Measurements from ENCODE around the gene HIPK2.
"Not testable (repeated sequence)": the region's sequence is repeated elsewhere in the genome, so short reads cannot be mapped to it uniquely, and the experiment has no call there.

The HIPK2 gene

GRCh38 chr7:139560199-139560598, 217.6 kb downstream of the HIPK2 start:
- no peak for DNase-seq

DNA sequence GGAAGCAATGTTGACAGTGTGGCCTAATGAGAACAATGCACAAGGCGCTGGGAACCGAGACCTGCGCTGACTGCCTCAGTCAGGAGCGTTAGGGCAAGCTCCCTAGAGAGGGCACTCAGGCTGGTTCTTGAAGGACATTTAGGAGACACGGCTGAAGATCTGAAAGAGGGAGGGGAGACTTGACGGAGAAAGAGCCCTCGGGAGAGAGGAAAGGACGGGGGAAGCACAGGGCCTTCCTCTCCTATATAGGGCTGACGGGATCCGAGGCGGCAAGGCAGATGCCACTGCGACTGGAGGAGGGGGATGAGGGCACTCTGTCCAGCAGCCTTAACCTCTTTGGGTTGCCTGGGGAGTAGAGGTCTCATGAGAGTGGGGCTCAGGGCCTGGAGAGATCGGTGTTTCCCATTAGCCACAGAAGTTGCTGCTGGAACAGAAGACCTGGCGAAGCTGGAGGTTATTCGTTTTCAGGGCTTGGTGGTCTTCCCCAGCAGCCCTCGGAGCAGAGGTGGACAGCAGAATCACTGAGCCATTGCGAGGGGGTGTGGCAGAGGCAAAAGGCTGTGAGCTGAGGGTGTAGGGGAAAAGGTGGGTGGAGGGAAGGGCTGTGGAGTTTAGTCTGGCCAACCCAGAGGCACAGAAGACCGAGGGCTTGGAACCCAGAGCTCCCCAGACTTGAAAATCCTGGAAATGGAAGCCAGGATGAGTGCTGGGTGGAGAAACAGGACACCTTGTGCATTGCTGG, 218.3 kb downstream of the HIPK2 start:
- DNase-seq = peak; percentile 6

- DNase-seq = no peak
Measured at GRCh38 chr7:139557857-139558581, 219.8 kb downstream of the HIPK2 start.

DNA sequence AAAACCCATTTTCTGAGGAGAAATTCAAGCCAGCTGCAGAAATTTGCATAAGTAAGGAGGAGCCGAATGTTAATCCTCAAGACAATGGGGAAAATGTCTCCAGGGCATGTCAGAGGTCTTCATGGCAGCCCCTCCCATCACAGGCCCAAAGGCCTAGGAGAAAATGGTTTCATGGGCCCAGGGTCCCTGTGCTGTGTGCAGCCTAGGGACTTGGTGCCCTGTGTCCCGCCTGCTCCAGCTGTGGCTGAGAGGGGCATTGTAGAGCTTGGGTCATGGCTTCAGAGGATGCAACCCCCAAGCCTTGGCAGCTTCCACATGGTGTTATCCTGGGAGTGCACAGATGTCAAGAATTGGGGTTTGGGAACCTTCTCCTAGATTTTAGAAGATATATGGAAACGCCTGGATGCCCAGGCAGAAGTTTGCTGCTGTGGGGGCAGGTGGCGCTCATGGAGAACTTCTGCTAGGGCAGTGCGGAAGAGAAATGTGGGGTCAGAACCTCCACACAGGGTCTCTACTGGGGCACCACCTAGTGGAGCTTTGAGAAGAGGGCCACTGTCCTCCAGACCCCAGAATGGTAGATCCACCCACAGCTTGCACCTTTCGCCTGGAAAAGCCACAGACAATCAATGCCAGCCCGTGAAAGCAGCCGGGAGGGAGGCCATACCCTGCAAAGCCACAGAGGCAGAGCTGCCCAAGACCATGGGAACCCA, 223.7 kb downstream of the HIPK2 start:
- not testable (repeated sequence) for DNase-seq

DNA sequence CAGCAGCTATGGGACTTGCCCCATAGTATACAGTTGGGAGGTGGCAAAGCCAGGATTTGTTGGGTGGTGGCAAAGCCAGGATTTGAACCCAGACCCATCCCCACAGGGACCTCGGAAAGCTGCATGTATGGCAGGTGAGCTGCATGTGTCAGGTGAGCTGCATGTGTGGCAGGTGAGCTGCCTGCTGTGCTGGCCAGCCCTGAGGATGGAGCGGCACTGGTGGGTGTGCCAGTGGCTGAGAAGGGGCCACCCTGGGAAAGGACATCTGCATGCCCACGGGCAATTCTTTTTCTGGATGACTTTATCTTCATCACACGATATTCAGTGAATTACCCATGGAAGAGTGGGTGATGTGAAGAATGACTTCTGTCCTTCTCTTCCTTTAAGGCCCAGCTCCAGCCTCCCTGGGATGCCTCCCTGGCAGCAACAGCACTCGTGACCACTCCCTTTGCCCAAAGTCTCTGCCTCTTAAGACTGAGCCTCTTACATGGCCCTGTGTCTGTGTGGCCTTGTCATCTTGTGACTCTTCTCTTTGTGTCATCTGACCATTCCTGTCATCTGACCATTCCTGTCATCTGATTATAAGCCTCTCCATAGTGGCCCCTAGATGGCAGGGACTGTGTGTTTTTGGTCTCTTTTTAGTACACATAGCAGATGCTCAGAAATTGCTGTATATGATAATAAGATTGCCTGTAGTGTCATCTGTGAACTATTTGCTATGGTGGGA, 229.3 kb downstream of the HIPK2 start:
- no peak for DNase-seq

- DNase-seq = no peak
Measured at GRCh38 chr7:139544645-139545044, 233.2 kb downstream of the HIPK2 start.

- DNase-seq = no peak
Measured at GRCh38 chr7:139543801-139544603, 233.8 kb downstream of the HIPK2 start.

DNA sequence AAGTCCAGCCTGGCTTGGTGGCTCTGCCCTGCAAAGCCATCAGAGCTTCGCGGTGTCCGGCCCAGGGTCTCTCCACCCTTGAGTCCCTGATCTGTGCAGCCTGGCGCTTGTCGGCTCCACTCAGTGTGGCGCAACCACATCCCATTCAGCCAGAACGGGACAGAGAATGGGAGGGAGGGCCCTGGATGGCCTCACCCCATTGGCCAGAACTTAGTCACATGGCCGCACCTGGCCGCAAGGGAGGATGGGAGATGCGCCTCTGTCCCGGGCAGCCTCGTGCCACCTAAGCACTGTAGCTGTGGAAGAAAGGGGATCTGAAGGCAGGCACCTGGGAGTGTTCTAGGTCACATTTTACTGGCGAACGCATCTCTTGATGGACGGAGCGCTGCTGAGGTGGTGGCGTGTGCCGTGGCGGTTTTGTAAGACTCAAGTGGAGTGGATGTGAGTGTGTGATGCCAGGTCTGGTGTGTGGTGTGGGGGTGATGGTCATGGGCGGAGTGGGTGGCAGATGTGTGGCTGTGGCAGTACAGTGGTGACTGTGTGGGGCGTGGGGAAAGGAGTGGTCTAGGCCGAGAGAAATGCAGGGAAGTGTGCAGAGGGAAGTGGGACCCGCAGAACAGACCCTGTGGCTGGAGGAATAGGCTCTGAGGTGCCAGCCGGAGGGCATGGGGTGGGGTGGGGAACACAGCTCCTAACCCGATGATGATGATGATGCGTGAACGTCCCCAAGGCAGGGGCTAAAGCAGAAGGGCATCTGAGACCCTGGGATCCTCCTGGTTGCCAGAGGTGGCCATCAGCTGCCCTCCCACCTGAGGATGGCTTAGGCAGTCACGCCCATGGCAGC, 235.3 kb downstream of the HIPK2 start:
- no peak for DNase-seq

DNA sequence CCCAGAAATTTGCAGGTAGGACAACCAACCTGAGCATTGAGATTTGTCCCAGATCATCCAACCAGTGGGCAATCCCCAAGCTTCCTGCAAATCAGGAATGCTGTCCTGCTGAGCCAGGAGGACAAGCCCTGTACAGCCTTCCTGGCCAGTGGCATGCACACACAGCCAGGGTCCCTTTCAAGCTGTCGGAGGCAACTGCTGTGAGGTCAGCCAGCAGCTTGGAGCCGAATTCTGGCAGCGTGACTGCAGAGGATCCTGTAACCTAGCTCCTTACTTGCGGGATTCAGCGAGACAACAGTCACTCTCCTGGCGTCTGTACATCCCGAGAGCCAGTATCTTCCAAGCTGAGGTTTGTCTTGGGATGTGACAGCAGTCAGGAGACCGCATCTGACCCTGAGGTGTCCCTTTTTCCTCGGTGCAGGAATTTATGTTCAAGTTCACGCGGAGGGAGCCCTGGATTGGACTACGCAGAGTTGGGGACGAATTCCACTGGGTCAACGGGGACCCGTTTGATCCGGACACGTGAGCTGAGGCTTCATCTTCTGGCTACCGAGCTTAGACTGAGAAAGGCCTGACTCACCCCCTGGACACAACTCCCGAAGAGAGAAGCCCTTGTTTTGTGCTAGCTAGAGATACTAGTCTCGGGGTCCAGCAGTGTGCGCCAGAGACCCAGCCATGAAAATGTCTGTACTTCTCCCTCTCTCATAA, 236.0 kb downstream of the HIPK2 start:
- DNase-seq = no peak

- DNase-seq = no peak
Measured at GRCh38 chr7:139540203-139540602, 237.6 kb downstream of the HIPK2 start.

- DNase-seq = no peak
Measured at GRCh38 chr7:139538881-139539635, 238.7 kb downstream of the HIPK2 start.

- no peak for DNase-seq
Measured at GRCh38 chr7:139536152-139536551, 241.6 kb downstream of the HIPK2 start.

- DNase-seq = no peak
Measured at GRCh38 chr7:139534966-139535651, 242.7 kb downstream of the HIPK2 start.

DNA sequence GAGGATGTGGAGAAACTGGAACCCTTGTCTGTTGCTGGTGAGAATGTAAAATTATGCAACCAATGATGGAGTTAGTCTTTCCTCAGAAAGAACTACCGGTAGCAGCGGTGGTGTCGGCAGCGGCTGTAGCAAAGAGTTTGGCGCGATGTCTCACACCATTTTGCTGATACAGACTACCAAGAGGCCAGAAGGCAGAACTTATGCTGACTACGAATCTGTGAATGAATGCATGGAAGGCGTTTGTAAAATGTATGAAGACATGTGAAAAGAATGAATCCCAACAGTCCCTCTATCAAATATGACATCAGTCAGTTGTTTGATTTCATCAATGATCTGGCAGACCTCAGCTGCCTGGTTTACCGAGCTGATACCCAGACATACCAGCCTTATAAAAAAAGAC, 243.7 kb downstream of the HIPK2 start:
- no peak for DNase-seq

- DNase-seq = no peak
Measured at GRCh38 chr7:139532636-139533155, 245.1 kb downstream of the HIPK2 start.

GRCh38 chr7:139531094-139531493, 246.7 kb downstream of the HIPK2 start:
- no peak for DNase-seq

- no peak for DNase-seq
Measured at GRCh38 chr7:139526578-139527544, 250.9 kb downstream of the HIPK2 start.

- DNase-seq = no peak
Measured at GRCh38 chr7:139525750-139526149, 252.0 kb downstream of the HIPK2 start.
